ENCODE data around the gene DOK6.

The DOK6 gene

GRCh38 chr18:69882965-69883668, 482.4 kb downstream of the DOK6 start:
- no peak for DNase-seq

- no peak for DNase-seq
Observed at GRCh38 chr18:69883781-69884180, 483.1 kb downstream of the DOK6 start.

GRCh38 chr18:69885355-69885754, 484.7 kb downstream of the DOK6 start:
- DNase-seq, result no peak

- no peak for DNase-seq
Observed at GRCh38 chr18:69885841-69886531, 485.3 kb downstream of the DOK6 start.

- DNase-seq, result no peak
Observed at GRCh38 chr18:69887256-69887655, 486.6 kb downstream of the DOK6 start.

GRCh38 chr18:69889009-69889408, 488.3 kb downstream of the DOK6 start:
- no peak for DNase-seq

- DNase-seq, result no peak
Observed at GRCh38 chr18:69890558-69890957, 489.9 kb downstream of the DOK6 start.

- DNase-seq, result no peak
Observed at GRCh38 chr18:69894467-69894866, 493.8 kb downstream of the DOK6 start.

- DNase-seq, result no peak
Observed at GRCh38 chr18:69895066-69896047, 494.7 kb downstream of the DOK6 start.

- no peak for DNase-seq
Observed at GRCh38 chr18:69897397-69898108, 496.9 kb downstream of the DOK6 start.

- DNase-seq, result no peak
Observed at GRCh38 chr18:69898241-69898861, 497.7 kb downstream of the DOK6 start.
